RWPE2 (cell line): Measurements from ENCODE around the gene KBTBD6.
"Not testable (repeated sequence)": the region's sequence is repeated elsewhere in the genome, so short reads cannot be mapped to it uniquely, and the experiment has no call there.

Experiments
- ATAC-seq: fragments of 200-7000 bp; cut with Tn5 transposase; 3 replicates; pipeline ENCODE4 v1.9.1; 2021; ENCODE audit warnings: low read depth
- DNase-seq: peaks from one replicate; pipeline ENCODE4 v3.0.0-alpha.2; 2020; ENCODE audit warnings: low spot score
- H3K27ac ChIP-seq: fragments of 450-650 bp; 2 replicates; pipeline ENCODE4 v1.5.1; 2017; ENCODE audit warnings: mild to moderate bottlenecking; ENCODE audit not compliant: poor library complexity, severe bottlenecking
- H3K27me3 ChIP-seq: fragments of 250-450 bp; sonication (Bioruptor Pico); 2 replicates; pipeline ENCODE4 v1.5.1; 2021; ENCODE audit warnings: mild to moderate bottlenecking, moderate library complexity; ENCODE audit not compliant: insufficient read depth, poor library complexity, severe bottlenecking
- H3K36me3 ChIP-seq: fragments of 250-450 bp; sonication (Bioruptor Pico); 2 replicates; pipeline ENCODE4 v1.5.1; 2020; ENCODE audit warnings: low read depth, mild to moderate bottlenecking, moderate library complexity
- H3K4me1 ChIP-seq: fragments of 250-450 bp; sonication (Bioruptor Pico); 2 replicates; pipeline ENCODE4 v1.5.1; 2021; ENCODE audit warnings: mild to moderate bottlenecking, moderate library complexity; ENCODE audit not compliant: insufficient read depth, poor library complexity, severe bottlenecking
- H3K4me3 ChIP-seq: fragments of 250-450 bp; sonication (Bioruptor Pico); 2 replicates; pipeline ENCODE4 v1.5.1; 2021; ENCODE audit warnings: mild to moderate bottlenecking, moderate library complexity; ENCODE audit not compliant: severe bottlenecking
- H3K9me3 ChIP-seq: fragments of 250-450 bp; sonication (Bioruptor Pico); 2 replicates; pipeline ENCODE4 v1.5.1; 2021; ENCODE audit warnings: mild to moderate bottlenecking, moderate library complexity; ENCODE audit not compliant: severe bottlenecking
- TF ChIP-seq, protein P1 (sequence below): fragments of 450-650 bp; IDR thresholded peaks from one replicate; pipeline ENCODE4 v1.5.1; 2017; ENCODE audit warnings: mild to moderate bottlenecking, moderate library complexity; ENCODE audit not compliant: poor library complexity, severe bottlenecking

Gene KBTBD6

DNA sequence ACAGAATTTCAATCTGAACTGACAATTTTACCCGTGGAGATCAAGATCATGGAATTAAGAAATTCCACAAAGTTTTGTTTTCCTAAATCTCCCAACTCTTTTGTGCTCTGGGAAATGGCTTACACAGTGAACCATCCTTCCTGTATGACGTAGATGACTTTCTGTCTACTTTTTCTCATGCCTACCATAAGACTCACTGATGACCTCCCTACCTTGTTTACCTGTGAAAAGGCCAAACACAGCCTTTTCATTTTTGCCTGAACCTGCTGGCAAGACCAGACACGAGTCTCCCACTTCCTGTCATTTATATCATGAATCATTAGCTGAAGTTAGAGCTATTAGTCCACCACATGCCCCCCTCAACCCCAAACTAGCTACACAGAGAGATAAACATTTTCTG lies 4.6 kb upstream of the KBTBD6 start:
- H3K4me1 ChIP-seq: peaks cover 48% of the 10 kb centered on the region
- TF ChIP-seq, protein P1, sequence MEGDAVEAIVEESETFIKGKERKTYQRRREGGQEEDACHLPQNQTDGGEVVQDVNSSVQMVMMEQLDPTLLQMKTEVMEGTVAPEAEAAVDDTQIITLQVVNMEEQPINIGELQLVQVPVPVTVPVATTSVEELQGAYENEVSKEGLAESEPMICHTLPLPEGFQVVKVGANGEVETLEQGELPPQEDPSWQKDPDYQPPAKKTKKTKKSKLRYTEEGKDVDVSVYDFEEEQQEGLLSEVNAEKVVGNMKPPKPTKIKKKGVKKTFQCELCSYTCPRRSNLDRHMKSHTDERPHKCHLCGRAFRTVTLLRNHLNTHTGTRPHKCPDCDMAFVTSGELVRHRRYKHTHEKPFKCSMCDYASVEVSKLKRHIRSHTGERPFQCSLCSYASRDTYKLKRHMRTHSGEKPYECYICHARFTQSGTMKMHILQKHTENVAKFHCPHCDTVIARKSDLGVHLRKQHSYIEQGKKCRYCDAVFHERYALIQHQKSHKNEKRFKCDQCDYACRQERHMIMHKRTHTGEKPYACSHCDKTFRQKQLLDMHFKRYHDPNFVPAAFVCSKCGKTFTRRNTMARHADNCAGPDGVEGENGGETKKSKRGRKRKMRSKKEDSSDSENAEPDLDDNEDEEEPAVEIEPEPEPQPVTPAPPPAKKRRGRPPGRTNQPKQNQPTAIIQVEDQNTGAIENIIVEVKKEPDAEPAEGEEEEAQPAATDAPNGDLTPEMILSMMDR: no peak
- H3K4me3 ChIP-seq: no peak overlapping the region
- H3K27me3 ChIP-seq: no peaks in the 10 kb centered on the region
- peak; percentile 60 for ATAC-seq
- no peaks in the 10 kb centered on the region for H3K36me3 ChIP-seq
- DNase-seq: peak; percentile 82
- peak overlapping the region; percentile 98 for H3K27ac ChIP-seq
- H3K9me3 ChIP-seq: no peaks in the 10 kb centered on the region

DNA sequence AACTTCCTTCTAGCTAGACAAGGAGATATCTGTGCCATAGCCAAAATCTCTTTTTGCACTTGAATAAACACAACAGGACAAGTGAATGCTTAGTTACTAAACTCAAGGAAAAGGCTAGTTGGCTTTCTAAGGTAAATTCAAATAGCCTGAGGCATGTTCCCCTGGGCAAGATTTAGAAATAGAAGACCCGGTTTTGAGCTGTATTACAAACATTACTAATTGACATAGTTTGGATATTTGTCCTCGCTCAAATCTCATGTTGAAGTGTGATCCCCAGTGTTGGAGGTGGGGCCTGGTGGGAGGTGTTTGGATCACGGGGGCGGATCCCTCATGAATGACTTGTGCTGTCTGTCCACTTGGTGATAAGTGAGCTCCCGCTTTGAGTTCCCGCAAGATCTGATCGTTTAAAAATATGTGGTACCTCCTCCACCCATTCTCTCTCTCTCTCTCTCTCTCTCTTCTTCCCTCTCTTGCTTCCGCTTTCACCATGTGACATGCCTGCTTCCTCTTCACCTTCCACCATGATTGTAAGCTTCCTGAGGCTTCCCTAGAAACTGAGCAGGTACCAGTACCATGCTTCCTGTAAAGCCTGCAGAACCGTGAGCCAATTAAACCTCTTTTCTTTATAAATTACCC lies 3.9 kb upstream of the KBTBD6 start:
- TF ChIP-seq, protein P1: no peak
- no peaks in the 10 kb centered on the region for H3K36me3 ChIP-seq
- H3K27ac ChIP-seq: peak overlapping the region; percentile 98
- DNase-seq (no peak), ATAC-seq (no peak)
- H3K27me3 ChIP-seq: no peaks in the 10 kb centered on the region
- H3K9me3 ChIP-seq: no peaks in the 10 kb centered on the region
- H3K4me3 ChIP-seq: no peak overlapping the region
- H3K4me1 ChIP-seq: peaks cover 51% of the 10 kb centered on the region

DNA sequence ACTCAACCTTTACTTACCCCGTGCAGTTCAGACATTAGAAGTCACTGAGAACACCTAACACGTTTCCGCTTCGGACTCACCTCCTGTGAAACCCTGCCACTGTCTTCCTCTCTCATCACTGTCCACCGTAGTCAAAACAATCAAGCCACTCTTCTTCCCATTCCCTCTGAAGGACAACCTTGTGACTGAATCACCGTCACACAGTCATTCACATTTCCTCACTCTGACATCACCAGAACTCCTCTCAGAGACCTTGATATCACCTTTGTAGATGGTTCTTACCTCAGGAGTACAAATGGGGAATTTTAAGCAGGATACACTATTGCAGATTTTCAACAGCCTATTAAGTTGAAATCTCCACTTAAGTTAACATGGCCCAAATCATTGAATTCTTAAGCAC lies 1.3 kb upstream of the KBTBD6 start:
- Histone ChIP-seq H3K27ac (no peak overlapping the region), H3K4me1 (peaks cover 52% of the 10 kb centered on the region), H3K27me3 (no peaks in the 10 kb centered on the region), H3K9me3 (no peaks in the 10 kb centered on the region), H3K36me3 (peaks cover 12% of the 10 kb centered on the region; the same call in 1 of the 2 replicates), H3K4me3 (no peak overlapping the region)
- TF ChIP-seq, protein P1: no peak
- DNase-seq (no peak), ATAC-seq (no peak)

DNA sequence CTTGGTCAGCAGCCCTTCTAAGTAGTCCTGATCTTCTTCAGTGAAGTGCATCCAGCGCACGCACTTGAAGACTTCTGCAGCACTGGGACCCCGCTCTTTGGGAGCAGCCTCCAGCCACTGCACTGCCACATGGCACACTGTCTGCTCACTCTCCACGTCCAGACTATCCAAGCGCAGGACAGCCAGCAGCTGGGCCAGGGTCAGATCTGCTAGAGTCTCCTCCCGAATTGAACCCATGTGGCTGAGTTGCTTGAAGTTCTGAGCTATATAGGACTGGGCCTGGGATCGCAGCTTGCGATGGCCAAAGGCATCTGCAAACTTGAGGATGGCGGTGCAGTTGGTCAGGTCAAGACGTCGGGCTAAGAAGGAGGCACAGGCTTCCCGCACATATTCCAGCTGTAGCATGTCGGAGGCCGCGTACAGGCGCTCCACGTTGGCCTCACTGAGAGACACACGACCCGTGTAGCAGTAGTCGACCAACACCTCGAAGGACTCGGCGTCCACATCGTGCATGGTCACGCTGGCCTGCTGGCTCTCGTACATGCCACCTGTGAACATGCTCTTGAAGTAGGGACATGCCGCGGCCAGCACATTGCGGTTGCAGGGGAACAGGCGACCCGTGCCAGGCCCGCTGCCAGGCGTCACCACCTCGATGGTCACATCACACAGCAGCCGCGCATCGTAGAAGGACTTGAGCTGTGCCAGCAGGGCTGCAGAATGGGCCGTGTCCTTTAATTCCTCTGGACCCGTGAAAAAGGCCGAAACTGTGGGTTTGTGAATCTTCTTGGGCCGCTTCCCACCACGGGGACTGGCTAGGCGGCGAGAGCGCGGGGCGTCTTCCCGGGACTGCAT lies 716 bp downstream of the KBTBD6 start:
- H3K27ac ChIP-seq: peak overlapping the region; percentile 55
- DNase-seq, ATAC-seq, H3K27me3 ChIP-seq, H3K9me3 ChIP-seq: not testable (repeated sequence)
- peak overlapping the region; percentile 50 for H3K4me3 ChIP-seq
- peaks cover 37% of the 10 kb centered on the region for H3K4me1 ChIP-seq
- H3K36me3 ChIP-seq: peaks cover 12% of the 10 kb centered on the region; the same call in 1 of the 2 replicates

DNA sequence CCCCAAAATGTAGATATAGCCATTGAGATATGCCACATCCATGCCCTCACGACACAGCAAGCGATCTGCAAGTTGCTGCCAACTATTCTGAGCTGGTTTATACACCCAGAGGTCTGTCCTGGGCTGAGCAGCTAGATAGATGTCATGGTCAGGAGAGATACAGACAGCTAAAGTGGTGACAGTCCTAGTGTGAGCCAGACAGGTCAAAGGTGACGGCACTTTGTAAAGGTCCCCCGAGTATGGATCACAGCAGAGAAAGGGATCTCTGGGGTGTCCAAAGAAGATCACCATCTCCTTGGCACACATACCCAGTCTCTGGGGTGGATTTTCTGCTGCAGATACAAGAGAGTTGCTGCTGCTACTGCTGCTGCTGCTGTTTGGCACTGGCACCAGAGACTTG lies 1.4 kb downstream of the KBTBD6 start:
- not testable (repeated sequence) for DNase-seq, H3K4me3 ChIP-seq, ATAC-seq, H3K27ac ChIP-seq, H3K9me3 ChIP-seq, H3K27me3 ChIP-seq
- Histone ChIP-seq H3K4me1 (peaks cover 30% of the 10 kb centered on the region), H3K36me3 (peaks cover 12% of the 10 kb centered on the region)

DNA sequence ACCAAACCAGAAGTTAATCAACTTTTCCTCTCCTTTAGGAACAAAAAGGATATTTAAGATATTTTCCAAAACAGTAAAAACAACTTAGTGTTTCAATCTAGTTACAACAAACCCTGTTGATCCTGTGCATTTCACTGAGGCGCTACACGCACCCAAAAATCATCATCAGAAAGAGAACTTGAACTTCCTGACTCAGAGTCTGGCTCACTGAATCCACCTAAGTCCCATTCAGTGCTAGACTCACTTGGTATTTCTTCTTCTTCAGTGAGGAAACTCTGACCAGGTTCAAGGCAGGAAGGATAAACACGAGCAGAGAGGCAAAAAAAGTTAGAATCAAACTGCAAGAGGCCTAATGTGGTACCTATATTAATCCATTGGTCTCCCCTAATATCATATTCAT lies 2.2 kb downstream of the KBTBD6 start:
- DNase-seq: no peak
- Histone ChIP-seq H3K27me3 (no peaks in the 10 kb centered on the region), H3K36me3 (peaks cover 12% of the 10 kb centered on the region), H3K27ac (no peak overlapping the region), H3K9me3 (no peaks in the 10 kb centered on the region), H3K4me3 (no peak overlapping the region), H3K4me1 (peaks cover 30% of the 10 kb centered on the region)
- TF ChIP-seq, protein P1: no peak
- no peak for ATAC-seq
